HEK293 (cell line): ENCODE results near the gene PCA3.

Experiments
- CTCF ChIA-PET: fragments of 350-600 bp; formaldehyde crosslinking; extraction: SDS; loops from one replicate; lab custom pipeline; 2021; ENCODE audit warnings: antibody characterized with exemption; lab: Yijun Ruan, JAX
- POLR2A ChIA-PET: fragments of 300-600 bp; formaldehyde crosslinking; extraction: SDS; loops from one replicate; lab custom pipeline; 2020; ENCODE audit warnings: antibody characterized with exemption, inconsistent platforms; lab: Yijun Ruan, JAX
- H3K27ac ChIP-seq: fragments of 200-500 bp; sonication (Bioruptor generic); 2 replicates; pipeline ENCODE4 v1.5.1; 2014; ENCODE audit warnings: low read depth, low read length, control low read depth, inconsistent platforms; ENCODE audit errors: extremely low read depth
- H3K36me3 ChIP-seq, 2 experiments: fragments of 200-500 bp in 1 of 2; sonication (Bioruptor generic) in 1 of 2; 1 replicate in 1 of 2; 2 replicates in 1 of 2; pipeline ENCODE4 v1.5.1; 2014 to 2017; ENCODE audit warnings: inconsistent platforms in 2 of 2, low read length in 2 of 2; ENCODE audit not compliant: control insufficient read depth in 2 of 2, insufficient read depth in 1 of 2
- H3K4me1 ChIP-seq: fragments of 200-500 bp; sonication (Bioruptor generic); 2 replicates; pipeline ENCODE4 v1.5.1; 2014; ENCODE audit warnings: mild to moderate bottlenecking, low read length, inconsistent platforms; ENCODE audit not compliant: control insufficient read depth, insufficient read depth
- H3K4me3 ChIP-seq: 2 replicates; pipeline ENCODE4 v1.5.1; 2011; ENCODE audit warnings: low read depth, mild to moderate bottlenecking, control low read depth, low read length, moderate library complexity
- H3K9me3 ChIP-seq: fragments of 200-500 bp; sonication (Bioruptor generic); 2 replicates; pipeline ENCODE4 v1.5.1; 2014; ENCODE audit warnings: low read depth, low read length, inconsistent platforms; ENCODE audit not compliant: control insufficient read depth, insufficient read depth
- EGR2 ChIP-seq: fragments of 450-650 bp; formaldehyde crosslinking; IDR thresholded peaks from 2 replicates; pipeline ENCODE4 v1.5.1; 2016; ENCODE audit warnings: low read depth, missing biosample characterization, missing genetic modification characterization
- HOXA7 ChIP-seq: sonication (generic); formaldehyde crosslinking; IDR thresholded peaks from 2 replicates; pipeline ENCODE4 v1.8.1; 2022; ENCODE audit warnings: missing genetic modification reagents, borderline replicate concordance
- HOXD13 ChIP-seq: sonication (generic); formaldehyde crosslinking; IDR thresholded peaks from 2 replicates; pipeline ENCODE4 v1.8.0; 2022; ENCODE audit warnings: missing genetic modification reagents, borderline replicate concordance
- KLF8 ChIP-seq: fragments of 450-650 bp; formaldehyde crosslinking; IDR thresholded peaks from 2 replicates; pipeline ENCODE4 v1.5.1; 2016; ENCODE audit warnings: missing biosample characterization, missing genetic modification characterization
- PBX3 ChIP-seq: sonication (generic); formaldehyde crosslinking; IDR thresholded peaks from 2 replicates; pipeline ENCODE4 v1.8.1; 2022; ENCODE audit warnings: mild to moderate bottlenecking, moderate library complexity, missing genetic modification reagents
- SCRT1 ChIP-seq: fragments of 450-650 bp; formaldehyde crosslinking; IDR thresholded peaks from 2 replicates; pipeline ENCODE4 v1.5.1; 2016; ENCODE audit warnings: missing biosample characterization, missing genetic modification characterization, borderline replicate concordance
- SETDB1 ChIP-seq: IDR thresholded peaks from one replicate; pipeline ENCODE4 v1.6.1; 2017; ENCODE audit warnings: mild to moderate bottlenecking, low read length, moderate library complexity, mixed read lengths; ENCODE audit not compliant: insufficient read length
- ZBTB8A ChIP-seq: fragments of 450-650 bp; formaldehyde crosslinking; IDR thresholded peaks from 2 replicates; pipeline ENCODE4 v1.5.1; 2016; ENCODE audit warnings: missing biosample characterization, missing genetic modification characterization
- ZFHX2 ChIP-seq: fragments of 450-650 bp; formaldehyde crosslinking; conservative IDR thresholded peaks from 2 replicates; pipeline ENCODE4 v1.5.1; 2016; ENCODE audit warnings: missing biosample characterization, missing genetic modification characterization
- ZFP41 ChIP-seq: fragments of 450-650 bp; formaldehyde crosslinking; IDR thresholded peaks from 2 replicates; pipeline ENCODE4 v1.5.1; 2016; ENCODE audit warnings: missing biosample characterization, missing genetic modification characterization, borderline replicate concordance
- ZFP69B ChIP-seq: fragments of 450-650 bp; formaldehyde crosslinking; IDR thresholded peaks from 2 replicates; pipeline ENCODE4 v1.5.1; 2016; ENCODE audit warnings: missing biosample characterization, missing genetic modification characterization
- ZNF148 ChIP-seq: fragments of 450-650 bp; formaldehyde crosslinking; IDR thresholded peaks from 2 replicates; pipeline ENCODE4 v1.5.0; 2017; ENCODE audit warnings: missing biosample characterization, missing genetic modification characterization, borderline replicate concordance
- ZNF2 ChIP-seq: fragments of 450-650 bp; formaldehyde crosslinking; IDR thresholded peaks from 2 replicates; pipeline ENCODE4 v1.5.1; 2016; ENCODE audit warnings: missing biosample characterization, missing genetic modification characterization
- ZNF202 ChIP-seq: fragments of 450-650 bp; formaldehyde crosslinking; IDR thresholded peaks from 2 replicates; pipeline ENCODE4 v1.5.1; 2016; ENCODE audit warnings: missing biosample characterization, missing genetic modification characterization, borderline replicate concordance
- ZNF311 ChIP-seq: fragments of 450-650 bp; formaldehyde crosslinking; IDR thresholded peaks from 2 replicates; pipeline ENCODE4 v1.5.1; 2017; ENCODE audit warnings: missing biosample characterization, missing genetic modification characterization, borderline replicate concordance
- ZNF391 ChIP-seq: fragments of 450-650 bp; formaldehyde crosslinking; IDR thresholded peaks from 2 replicates; pipeline ENCODE4 v1.5.1; 2016; ENCODE audit warnings: low read depth, missing biosample characterization, missing genetic modification characterization, borderline replicate concordance
- ZNF558 ChIP-seq: fragments of 450-650 bp; formaldehyde crosslinking; IDR thresholded peaks from 2 replicates; pipeline ENCODE4 v1.5.1; 2016; ENCODE audit warnings: missing biosample characterization, missing genetic modification characterization
- ZNF776 ChIP-seq: fragments of 450-650 bp; formaldehyde crosslinking; IDR thresholded peaks from 2 replicates; pipeline ENCODE4 v1.5.0; 2017; ENCODE audit warnings: missing biosample characterization, missing genetic modification characterization, borderline replicate concordance
- ZNF792 ChIP-seq: fragments of 450-650 bp; formaldehyde crosslinking; IDR thresholded peaks from 2 replicates; pipeline ENCODE4 v1.5.1; 2016; ENCODE audit warnings: missing biosample characterization, missing genetic modification characterization
- ZNF837 ChIP-seq: fragments of 450-650 bp; formaldehyde crosslinking; IDR thresholded peaks from 2 replicates; pipeline ENCODE4 v1.5.1; 2016; ENCODE audit warnings: missing biosample characterization, missing genetic modification characterization
- TF ChIP-seq, protein P1 (sequence below): fragments of 450-650 bp; formaldehyde crosslinking; IDR thresholded peaks from 2 replicates; pipeline ENCODE4 v1.5.1; 2016; ENCODE audit warnings: missing biosample characterization, missing genetic modification characterization
- TF ChIP-seq, protein P2 (sequence below): fragments of 450-650 bp; IDR thresholded peaks from 2 replicates; pipeline ENCODE4 v1.5.1; 2018; ENCODE audit warnings: missing biosample characterization, mild to moderate bottlenecking, missing genetic modification characterization

PCA3 gene

DNA sequence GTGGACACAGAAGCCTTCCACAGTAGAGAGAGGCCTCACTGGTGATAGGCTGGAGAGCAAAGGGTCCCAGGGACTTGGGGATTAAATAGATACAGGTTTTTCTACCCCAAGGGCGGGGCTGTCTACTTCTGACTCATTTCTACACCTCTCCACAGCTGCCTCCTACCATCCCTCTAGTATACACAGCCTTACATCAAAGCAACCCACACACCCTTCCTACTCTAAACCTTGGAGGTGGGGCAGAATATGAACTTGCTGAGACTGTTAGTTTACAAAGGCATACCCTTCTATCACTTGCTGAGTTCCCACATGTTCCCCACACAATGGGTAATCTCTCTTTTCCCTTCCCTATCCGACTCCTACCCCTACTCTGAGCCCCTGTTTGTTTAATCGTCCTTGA, 19.9 kb upstream of the PCA3 start:
- no peaks in the 10 kb centered on the region for H3K9me3 ChIP-seq
- TF ChIP-seq EGR2 (peak; percentile 96), ZFHX2 (peak; percentile 91)
- TF ChIP-seq, protein P1, sequence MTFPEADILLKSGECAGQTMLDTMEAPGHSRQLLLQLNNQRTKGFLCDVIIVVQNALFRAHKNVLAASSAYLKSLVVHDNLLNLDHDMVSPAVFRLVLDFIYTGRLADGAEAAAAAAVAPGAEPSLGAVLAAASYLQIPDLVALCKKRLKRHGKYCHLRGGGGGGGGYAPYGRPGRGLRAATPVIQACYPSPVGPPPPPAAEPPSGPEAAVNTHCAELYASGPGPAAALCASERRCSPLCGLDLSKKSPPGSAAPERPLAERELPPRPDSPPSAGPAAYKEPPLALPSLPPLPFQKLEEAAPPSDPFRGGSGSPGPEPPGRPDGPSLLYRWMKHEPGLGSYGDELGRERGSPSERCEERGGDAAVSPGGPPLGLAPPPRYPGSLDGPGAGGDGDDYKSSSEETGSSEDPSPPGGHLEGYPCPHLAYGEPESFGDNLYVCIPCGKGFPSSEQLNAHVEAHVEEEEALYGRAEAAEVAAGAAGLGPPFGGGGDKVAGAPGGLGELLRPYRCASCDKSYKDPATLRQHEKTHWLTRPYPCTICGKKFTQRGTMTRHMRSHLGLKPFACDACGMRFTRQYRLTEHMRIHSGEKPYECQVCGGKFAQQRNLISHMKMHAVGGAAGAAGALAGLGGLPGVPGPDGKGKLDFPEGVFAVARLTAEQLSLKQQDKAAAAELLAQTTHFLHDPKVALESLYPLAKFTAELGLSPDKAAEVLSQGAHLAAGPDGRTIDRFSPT (tag by site-specific recombination) = no peak
- H3K27ac ChIP-seq = no peak overlapping the region
- POLR2A ChIA-PET = no interaction called here
- no peaks in the 10 kb centered on the region for H3K36me3 ChIP-seq
- CTCF ChIA-PET = no interaction called here
- no peaks in the 10 kb centered on the region for H3K4me1 ChIP-seq
- no peak overlapping the region for H3K4me3 ChIP-seq

- H3K4me1 ChIP-seq = no peaks in the 10 kb centered on the region
- H3K9me3 ChIP-seq = no peaks in the 10 kb centered on the region
- no peaks in the 10 kb centered on the region for H3K36me3 ChIP-seq
- TF ChIP-seq ZNF202 (tag by site-specific recombination) (no peak), ZFP41 (tag by site-specific recombination) (no peak), ZNF776 (tag by site-specific recombination) (no peak), ZNF148 (tag by site-specific recombination) (no peak), HOXD13 (CRISPR knock-in tag) (no peak), ZNF837 (tag by site-specific recombination) (no peak), KLF8 (tag by site-specific recombination) (no peak), ZNF558 (tag by site-specific recombination) (no peak), SETDB1 (no peak), ZFP69B (no peak), ZNF311 (no peak), PBX3 (CRISPR knock-in tag) (no peak), ZNF391 (tag by site-specific recombination) (no peak)
- TF ChIP-seq, all 188 proteins: peak for 0
- Histone ChIP-seq H3K4me3 (no peak overlapping the region), H3K27ac (no peak overlapping the region)
- CTCF ChIA-PET = no interaction called here
- POLR2A ChIA-PET = no interaction called here
Measured at GRCh38 chr9:76751001-76751400, 13.2 kb upstream of the PCA3 start.

GRCh38 chr9:76756268-76756640, 8.0 kb upstream of the PCA3 start:
- TF ChIP-seq ZNF2 (tag by site-specific recombination) (no peak), ZBTB8A (no peak), SCRT1 (tag by site-specific recombination) (no peak), ZNF792 (tag by site-specific recombination) (no peak), HOXA7 (CRISPR knock-in tag) (no peak)
- TF ChIP-seq, protein P2, sequence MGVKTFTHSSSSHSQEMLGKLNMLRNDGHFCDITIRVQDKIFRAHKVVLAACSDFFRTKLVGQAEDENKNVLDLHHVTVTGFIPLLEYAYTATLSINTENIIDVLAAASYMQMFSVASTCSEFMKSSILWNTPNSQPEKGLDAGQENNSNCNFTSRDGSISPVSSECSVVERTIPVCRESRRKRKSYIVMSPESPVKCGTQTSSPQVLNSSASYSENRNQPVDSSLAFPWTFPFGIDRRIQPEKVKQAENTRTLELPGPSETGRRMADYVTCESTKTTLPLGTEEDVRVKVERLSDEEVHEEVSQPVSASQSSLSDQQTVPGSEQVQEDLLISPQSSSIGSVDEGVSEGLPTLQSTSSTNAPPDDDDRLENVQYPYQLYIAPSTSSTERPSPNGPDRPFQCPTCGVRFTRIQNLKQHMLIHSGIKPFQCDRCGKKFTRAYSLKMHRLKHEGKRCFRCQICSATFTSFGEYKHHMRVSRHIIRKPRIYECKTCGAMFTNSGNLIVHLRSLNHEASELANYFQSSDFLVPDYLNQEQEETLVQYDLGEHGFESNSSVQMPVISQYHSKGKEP (tag by site-specific recombination) = peak; percentile 48; the same call in 1 of the 2 replicates
- TF ChIP-seq, all 188 proteins: peak for 1
- Histone ChIP-seq H3K36me3 (no peaks in the 10 kb centered on the region), H3K4me3 (no peak overlapping the region), H3K9me3 (no peaks in the 10 kb centered on the region), H3K4me1 (no peaks in the 10 kb centered on the region), H3K27ac (no peak overlapping the region)
- CTCF ChIA-PET = interaction anchor here (1.3 to 1.8 kb wide), 3 partner anchors 11 to 55 kb away, joined by 4 to 7 read pairs (median 6); no protein-coding TSS in a partner anchor
- POLR2A ChIA-PET = no interaction called here
